ENCODE data around the gene PIP4K2A.

- TF ChIP-seq POLR2AphosphoS5 (IDR thresholded peaks at IDR 0.05; ENCODE audit: borderline replicate concordance, low read depth, low read length): no peak
- no peak for TF ChIP-seq EZH2 (IDR thresholded peaks at IDR 0.05)
Measured at GRCh38 chr10:22491931-22492615, 222.3 kb downstream of the PIP4K2A start.

Measured in SK-N-MC (cell line).